ENCODE data around the gene CGB5. TPM values are rescaled to one million over a fixed set of nuclear protein-coding genes. Genes with fewer than 3 reads are reported as not detected.

CGB5 gene
- total RNA-seq, 1 experiment from 2014 or later, result not detected

DNA sequence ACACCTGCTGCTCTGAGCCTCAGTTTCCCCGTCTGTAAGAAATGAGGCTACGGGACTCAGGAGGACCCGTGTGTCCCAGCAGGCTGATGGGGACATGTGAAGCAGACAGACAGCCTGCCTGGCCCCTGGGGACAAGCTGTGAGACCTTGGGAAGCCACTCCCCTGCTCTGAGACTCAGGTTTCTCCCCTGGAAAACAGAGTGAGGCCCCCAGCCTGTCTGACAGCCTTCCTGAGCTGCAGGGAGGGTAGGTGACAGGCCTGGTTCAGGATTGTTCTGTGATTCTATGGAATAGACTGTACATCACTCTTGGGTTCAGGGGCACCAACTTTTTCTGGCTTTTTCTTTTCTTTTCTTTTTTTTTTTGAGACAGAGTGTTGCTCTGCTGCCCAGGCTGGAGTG, 23.9 kb downstream of the CGB5 start:
- Mint-ChIP-seq H3K9me3 (ENCODE audit: unreplicated experiment) (no peaks in the 10 kb centered on the region), H3K36me3 (ENCODE audit: insufficient read depth, unreplicated experiment) (peaks cover 11% of the 10 kb centered on the region), H3K27ac (ENCODE audit: low read depth, unreplicated experiment) (no peak overlapping the region), H3K27me3 (ENCODE audit: insufficient read depth, unreplicated experiment) (peaks cover 27% of the 10 kb centered on the region), H3K4me3 (ENCODE audit: unreplicated experiment) (no peak overlapping the region), H3K4me1 (ENCODE audit: insufficient read depth, unreplicated experiment) (peaks cover 8% of the 10 kb centered on the region)
- DNase-seq (ENCODE audit: unreplicated experiment), result no peak
- TF ChIP-seq, protein P1, sequence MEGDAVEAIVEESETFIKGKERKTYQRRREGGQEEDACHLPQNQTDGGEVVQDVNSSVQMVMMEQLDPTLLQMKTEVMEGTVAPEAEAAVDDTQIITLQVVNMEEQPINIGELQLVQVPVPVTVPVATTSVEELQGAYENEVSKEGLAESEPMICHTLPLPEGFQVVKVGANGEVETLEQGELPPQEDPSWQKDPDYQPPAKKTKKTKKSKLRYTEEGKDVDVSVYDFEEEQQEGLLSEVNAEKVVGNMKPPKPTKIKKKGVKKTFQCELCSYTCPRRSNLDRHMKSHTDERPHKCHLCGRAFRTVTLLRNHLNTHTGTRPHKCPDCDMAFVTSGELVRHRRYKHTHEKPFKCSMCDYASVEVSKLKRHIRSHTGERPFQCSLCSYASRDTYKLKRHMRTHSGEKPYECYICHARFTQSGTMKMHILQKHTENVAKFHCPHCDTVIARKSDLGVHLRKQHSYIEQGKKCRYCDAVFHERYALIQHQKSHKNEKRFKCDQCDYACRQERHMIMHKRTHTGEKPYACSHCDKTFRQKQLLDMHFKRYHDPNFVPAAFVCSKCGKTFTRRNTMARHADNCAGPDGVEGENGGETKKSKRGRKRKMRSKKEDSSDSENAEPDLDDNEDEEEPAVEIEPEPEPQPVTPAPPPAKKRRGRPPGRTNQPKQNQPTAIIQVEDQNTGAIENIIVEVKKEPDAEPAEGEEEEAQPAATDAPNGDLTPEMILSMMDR (IDR thresholded peaks at IDR 0.05; ENCODE audit: unreplicated experiment), result no peak
- CTCF ChIA-PET, result interaction anchor here (0.6 to 1.0 kb wide), 3 partner anchors 30 to 102 kb away, joined by 3 to 4 read pairs (median 3); partner anchors contain the start of gene FTL
- POLR2A ChIA-PET, result no interaction called here
- intact Hi-C loops (cut with micrococcal nuclease), result no loop called here
- BruUV-seq (replicated peaks), result no TSS peak

- intact Hi-C loops (cut with micrococcal nuclease), result no loop called here
- H3K4me3 Mint-ChIP-seq (ENCODE audit: unreplicated experiment), result no peak overlapping the region
- ChIA-PET POLR2A (interaction anchor here (1.0 to 2.4 kb wide), 2 partner anchors 13 to 75 kb away, joined by 3 to 6 read pairs; partner anchors contain the start of genes GYS1 and RUVBL2), CTCF (interaction anchor here (0.6 to 2.1 kb wide), 5 partner anchors 29 to 157 kb away, joined by 3 to 7 read pairs (median 3); no protein-coding TSS in a partner anchor)
- no peaks in the 10 kb centered on the region for H3K9me3 Mint-ChIP-seq (ENCODE audit: unreplicated experiment)
- no peak overlapping the region for H3K27ac Mint-ChIP-seq (ENCODE audit: low read depth, unreplicated experiment)
- no peak for DNase-seq (ENCODE audit: unreplicated experiment)
- peaks cover 13% of the 10 kb centered on the region for H3K36me3 Mint-ChIP-seq (ENCODE audit: insufficient read depth, unreplicated experiment)
- H3K4me1 Mint-ChIP-seq (ENCODE audit: insufficient read depth, unreplicated experiment), result peaks cover 17% of the 10 kb centered on the region
- BruUV-seq (replicated peaks), result no TSS peak
- H3K27me3 Mint-ChIP-seq (ENCODE audit: insufficient read depth, unreplicated experiment), result peaks cover 42% of the 10 kb centered on the region
- TF ChIP-seq, protein P1 (IDR thresholded peaks at IDR 0.05; ENCODE audit: unreplicated experiment), result no peak
Observed at GRCh38 chr19:49069026-49069425, 25.4 kb downstream of the CGB5 start.

DNA sequence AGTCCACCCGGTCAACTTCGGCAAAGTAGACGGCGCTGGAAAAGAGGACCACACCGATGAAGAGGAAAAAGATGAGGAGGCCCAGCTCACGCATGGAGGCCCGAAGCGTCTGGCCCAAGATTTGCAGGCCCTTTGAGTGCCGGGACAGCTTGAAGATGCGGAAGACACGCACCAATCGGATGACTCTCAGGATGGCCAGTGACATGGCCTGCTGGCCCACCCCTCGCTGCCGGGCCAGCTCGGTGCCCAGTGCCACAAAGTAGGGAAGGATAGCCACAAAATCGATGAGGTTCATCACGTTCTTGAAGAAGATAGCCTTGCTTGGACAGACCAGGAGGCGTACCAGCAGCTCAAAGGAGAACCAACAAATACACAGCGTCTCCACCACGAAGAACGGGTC, 26.8 kb downstream of the CGB5 start:
- H3K4me1 Mint-ChIP-seq (ENCODE audit: insufficient read depth, unreplicated experiment), result peaks cover 23% of the 10 kb centered on the region

GRCh38 chr19:49071860-49072547, 28.4 kb downstream of the CGB5 start:
- no peak overlapping the region for H3K27ac Mint-ChIP-seq (ENCODE audit: low read depth, unreplicated experiment)
- no peaks in the 10 kb centered on the region for H3K9me3 Mint-ChIP-seq (ENCODE audit: unreplicated experiment)
- peaks cover 20% of the 10 kb centered on the region for H3K4me1 Mint-ChIP-seq (ENCODE audit: insufficient read depth, unreplicated experiment)
- peaks cover 24% of the 10 kb centered on the region for H3K27me3 Mint-ChIP-seq (ENCODE audit: insufficient read depth, unreplicated experiment)
- no peak for DNase-seq (ENCODE audit: unreplicated experiment)
- intact Hi-C loops (cut with micrococcal nuclease), result no loop called here
- TF ChIP-seq, protein P1 (IDR thresholded peaks at IDR 0.05; ENCODE audit: unreplicated experiment), result no peak
- CTCF ChIA-PET, result no interaction called here
- peaks cover 6% of the 10 kb centered on the region for H3K36me3 Mint-ChIP-seq (ENCODE audit: insufficient read depth, unreplicated experiment)
- H3K4me3 Mint-ChIP-seq (ENCODE audit: unreplicated experiment), result no peak overlapping the region
- BruUV-seq (replicated peaks), result no TSS peak
- POLR2A ChIA-PET, result interaction anchor here (1.4 kb wide), 1 partner anchor 10 kb away, joined by 3 read pairs; no protein-coding TSS in a partner anchor

More for the DNA sequence above, 26.8 kb downstream of the CGB5 start:
- Mint-ChIP-seq H3K4me3 (ENCODE audit: unreplicated experiment) (no peak overlapping the region), H3K36me3 (ENCODE audit: insufficient read depth, unreplicated experiment) (peaks cover 11% of the 10 kb centered on the region), H3K9me3 (ENCODE audit: unreplicated experiment) (no peaks in the 10 kb centered on the region), H3K27ac (ENCODE audit: low read depth, unreplicated experiment) (no peak overlapping the region), H3K27me3 (ENCODE audit: insufficient read depth, unreplicated experiment) (peaks cover 40% of the 10 kb centered on the region)
- intact Hi-C loops (cut with micrococcal nuclease), result no loop called here
- TF ChIP-seq, protein P1 (IDR thresholded peaks at IDR 0.05; ENCODE audit: unreplicated experiment), result no peak
- DNase-seq (ENCODE audit: unreplicated experiment), result no peak
- ChIA-PET POLR2A (interaction anchor here (1.4 to 2.4 kb wide), 2 partner anchors 12 to 77 kb away, joined by 3 to 6 read pairs; partner anchors contain the start of genes GYS1 and RUVBL2), CTCF (interaction anchor here (1.1 to 2.1 kb wide), 2 partner anchors 12 to 28 kb away, joined by 3 to 7 read pairs; no protein-coding TSS in a partner anchor)
- BruUV-seq (replicated peaks), result no TSS peak
